Retinal pigment epithelial cell (primary cell): ENCODE results near the gene ABCA5.

ENCODE experiments used
- DNase-seq: peaks from one replicate; pipeline ENCODE4 v3.0.0-alpha.2; 2010; ENCODE audit warnings: low read depth
- H3K4me3 ChIP-seq: 2 replicates; pipeline ENCODE4 v1.5.1; 2011; ENCODE audit warnings: mild to moderate bottlenecking, low read length, control low read depth, moderate library complexity
- CTCF ChIP-seq: conservative IDR thresholded peaks from 2 replicates; pipeline ENCODE4 v1.5.1; 2011; ENCODE audit warnings: low read depth, low read length, control low read depth, inconsistent platforms

The ABCA5 gene

DNA sequence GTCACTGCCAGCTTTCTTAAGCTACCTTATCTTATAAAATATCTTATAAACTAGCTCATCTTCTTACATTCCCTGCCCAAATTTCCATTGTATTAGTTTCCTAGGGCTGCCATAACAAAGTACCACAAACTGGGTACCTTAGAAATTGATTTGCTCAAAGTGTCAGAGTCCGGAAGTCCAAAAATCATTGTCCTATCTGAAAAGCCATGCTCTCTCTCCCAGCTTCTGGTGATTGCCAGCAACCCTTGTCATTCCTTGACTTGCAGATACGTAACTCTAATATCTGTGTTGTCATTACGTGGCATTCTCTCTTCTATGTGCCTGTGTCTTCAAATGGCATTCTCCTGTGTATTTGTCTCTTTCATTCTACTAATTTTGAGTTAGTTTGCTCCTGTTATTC lies 96.0 kb downstream of the ABCA5 start:
- no peak for DNase-seq
- no peak overlapping the region for H3K4me3 ChIP-seq
- TF ChIP-seq CTCF: no peak

DNA sequence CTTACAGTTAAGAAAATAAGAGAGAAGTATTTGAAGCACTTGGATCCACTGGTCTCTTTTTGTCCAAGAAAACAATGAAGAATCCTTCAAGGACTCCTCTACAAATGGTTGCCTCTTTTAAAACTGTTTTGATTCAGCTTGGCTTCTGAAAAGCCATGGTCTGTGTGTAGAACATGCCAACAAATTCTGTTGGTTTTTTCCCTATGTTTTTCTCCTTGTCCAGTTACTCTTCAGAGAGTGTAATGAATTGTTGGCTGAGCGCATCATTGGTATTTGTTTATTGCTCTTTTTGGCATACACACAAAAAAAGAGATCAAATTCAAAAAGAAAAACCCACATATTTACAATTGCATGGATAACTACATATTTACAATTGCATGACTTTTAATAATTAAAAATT lies 98.4 kb downstream of the ABCA5 start, which contains the start of gene ABCA10:
ABCA10 (minus strand) TSS at position 249 of the 400 bp plus-strand sequence. CDS start 3,466 bp downstream, outside the sequence.
- DNase-seq: no peak
- no peak for TF ChIP-seq CTCF
- H3K4me3 ChIP-seq: no peak within 1 kb of the TSS

GRCh38 chr17:69228018-69228417 lies 98.9 kb downstream of the ABCA5 start:
- TF ChIP-seq CTCF: no peak
- H3K4me3 ChIP-seq: no peak overlapping the region
- DNase-seq: no peak

DNA sequence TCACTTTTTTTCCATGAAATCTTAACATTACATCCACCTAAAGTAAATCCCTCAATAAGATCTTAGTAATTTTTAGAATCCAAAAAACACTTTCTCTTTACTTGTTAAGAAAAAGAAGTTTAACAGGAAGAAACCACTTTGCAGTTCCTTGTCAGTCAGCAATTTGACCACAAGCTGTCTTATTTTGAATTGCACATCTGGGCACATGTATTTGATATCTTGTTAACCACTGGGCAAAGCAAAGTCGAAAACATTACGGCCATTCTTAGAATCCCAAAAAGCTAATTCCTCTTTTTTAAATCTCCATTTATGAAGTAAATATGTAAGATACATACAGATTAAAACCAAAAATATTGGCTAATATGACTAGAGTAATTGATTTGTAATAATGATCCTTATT lies 99.4 kb downstream of the ABCA5 start:
- no peak for TF ChIP-seq CTCF
- H3K4me3 ChIP-seq: no peak overlapping the region
- no peak for DNase-seq

- DNase-seq: no peak
- TF ChIP-seq CTCF: no peak
- H3K4me3 ChIP-seq: no peak overlapping the region
These were observed 103.1 kb downstream of the ABCA5 start for GRCh38 chr17:69223809-69224208.

GRCh38 chr17:69222707-69223258 lies 104.2 kb downstream of the ABCA5 start:
- TF ChIP-seq CTCF: no peak
- no peak overlapping the region for H3K4me3 ChIP-seq
- DNase-seq: no peak

DNA sequence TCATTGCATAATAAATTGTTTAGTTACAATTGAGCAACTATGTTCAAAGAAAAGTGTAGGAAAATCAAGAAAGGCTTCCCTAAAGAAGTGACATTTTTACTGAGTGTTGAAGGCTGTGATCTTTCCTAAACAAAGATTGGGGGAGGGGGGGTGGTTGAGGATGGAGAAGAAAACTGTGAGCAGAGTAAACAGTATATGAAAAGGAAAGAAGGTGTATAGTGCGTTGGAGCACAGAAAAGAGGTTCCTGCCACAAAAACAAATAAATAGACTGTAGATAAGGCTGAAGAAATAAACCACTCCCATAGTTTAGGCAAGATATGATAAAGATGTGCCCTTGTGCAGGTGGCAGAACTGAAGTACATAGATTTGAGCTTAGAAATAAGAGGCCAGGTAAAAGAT lies 106.8 kb downstream of the ABCA5 start:
- no peak for TF ChIP-seq CTCF
- H3K4me3 ChIP-seq: no peak overlapping the region
- DNase-seq: no peak
